Stimulated activated naive B cell treated with anti-CD40 and anti-IgM and Interleukin-4, amounts not matched to agents 10 μg/mL and 1 μg/mL and 100 μg/mL, for 72 hours (primary cell): ENCODE results near the gene RASGRF2.

Experiments used
- ATAC-seq, 2 donors: fragments of 150-1000 bp; cut with Tn5 transposase; replicated peaks; 2 replicates each; pipeline ENCODE4 v1.10.0; 2021; ENCODE audit warnings: moderate library complexity in 1 of 2
- DNase-seq: peaks from one replicate; pipeline ENCODE4 v3.0.0; 2021
- H3K27ac Mint-ChIP-seq: one replicate; pipeline ENCODE4 v1.8.0; 2022; ENCODE audit warnings: mild to moderate bottlenecking, mixed read lengths
- H3K27me3 Mint-ChIP-seq, 2 donors: one replicate each; pipeline ENCODE4 v1.8.0; 2022; ENCODE audit warnings: mixed read lengths in 2 of 2
- H3K36me3 Mint-ChIP-seq, 2 donors: one replicate each; pipeline ENCODE4 v1.8.0; 2022; ENCODE audit warnings: mixed read lengths in 2 of 2, mild to moderate bottlenecking in 1 of 2
- H3K4me1 Mint-ChIP-seq, 2 donors: one replicate each; pipeline ENCODE4 v1.8.0; 2022; ENCODE audit warnings: mixed read lengths in 2 of 2, mild to moderate bottlenecking in 1 of 2
- H3K4me3 Mint-ChIP-seq, 2 donors: one replicate each; pipeline ENCODE4 v1.8.0; 2022; ENCODE audit warnings: mild to moderate bottlenecking in 2 of 2, mixed read lengths in 2 of 2, moderate library complexity in 1 of 2
- H3K9me3 Mint-ChIP-seq, 2 donors: one replicate each; pipeline ENCODE4 v1.8.0; 2022; ENCODE audit warnings: mixed read lengths in 2 of 2, mild to moderate bottlenecking in 1 of 2

The RASGRF2 gene

DNA sequence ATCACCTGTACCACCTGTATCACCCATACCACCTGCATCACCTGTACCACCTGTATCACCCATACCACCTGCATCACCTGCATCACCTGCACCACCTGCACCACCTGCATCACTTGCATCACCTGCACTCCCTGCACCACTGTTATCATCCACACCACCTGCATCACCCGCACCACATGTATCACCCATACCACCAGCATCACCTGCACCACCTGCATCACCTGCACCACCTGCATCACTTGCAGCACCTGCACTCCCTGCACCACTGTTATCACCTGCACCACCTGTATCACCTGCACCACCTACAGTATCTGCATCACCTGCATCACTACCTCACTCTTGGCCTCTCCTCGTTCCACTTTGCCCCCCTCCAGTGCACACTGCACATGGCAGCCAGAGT lies 209.8 kb downstream of the RASGRF2 start:
- Mint-ChIP-seq H3K27me3 (peaks cover 29 to 36% of the 10 kb centered on the region in 2 donors), H3K4me3 (no peak overlapping the region), H3K36me3 (no peaks in the 10 kb centered on the region), H3K27ac (no peak overlapping the region), H3K9me3 (no peaks in the 10 kb centered on the region), H3K4me1 (peaks cover 4 to 5% of the 10 kb centered on the region in 2 donors)
- DNase-seq (no peak), ATAC-seq (no peak)

DNA sequence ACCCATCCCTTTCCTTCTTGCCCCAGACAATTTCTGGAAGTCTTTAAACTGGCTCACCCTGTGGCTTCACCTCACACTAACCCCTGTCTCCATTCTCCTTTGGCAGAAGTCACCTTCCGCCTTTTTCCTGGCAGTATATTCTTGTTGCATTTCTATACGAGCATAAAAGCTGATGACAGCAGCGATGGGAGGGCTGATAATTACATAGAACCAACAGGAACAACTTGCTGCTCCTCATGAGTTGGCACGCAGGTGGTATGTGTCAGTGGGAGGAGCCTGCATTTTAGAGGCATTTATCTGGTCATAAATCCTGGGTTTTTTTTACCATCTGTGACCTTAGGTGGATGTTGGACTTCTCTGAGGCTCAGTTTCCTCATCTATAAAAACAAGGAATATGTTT lies 211.6 kb downstream of the RASGRF2 start:
- H3K36me3 Mint-ChIP-seq: no peaks in the 10 kb centered on the region
- no peak for ATAC-seq
- H3K4me1 Mint-ChIP-seq: peaks cover 4% of the 10 kb centered on the region in 2 donors
- peaks cover 29 to 36% of the 10 kb centered on the region in 2 donors for H3K27me3 Mint-ChIP-seq
- no peak overlapping the region for H3K4me3 Mint-ChIP-seq
- H3K9me3 Mint-ChIP-seq: no peaks in the 10 kb centered on the region
- DNase-seq: no peak
- no peak overlapping the region for H3K27ac Mint-ChIP-seq

DNA sequence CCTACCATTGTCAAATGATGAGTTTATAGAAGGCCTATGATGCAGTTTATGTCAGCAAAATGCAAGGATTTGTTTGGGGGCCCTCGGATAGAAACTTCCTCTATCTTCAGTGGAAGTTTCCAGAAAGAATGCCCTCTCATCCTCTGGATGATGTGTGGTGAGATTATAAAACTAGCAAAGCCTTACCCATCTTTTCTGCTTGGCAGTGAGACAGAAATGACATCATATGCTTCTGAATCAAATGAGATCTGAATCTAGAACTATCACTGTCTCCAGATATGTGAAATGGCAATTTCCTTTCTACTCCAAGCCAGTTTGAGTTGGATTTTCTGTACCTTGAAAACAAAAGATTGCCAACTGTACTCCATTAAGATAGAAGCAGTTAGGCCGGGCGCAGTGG lies 212.5 kb downstream of the RASGRF2 start:
- no peak for DNase-seq
- H3K27ac Mint-ChIP-seq: no peak overlapping the region
- H3K36me3 Mint-ChIP-seq: peaks cover 0 to 2% of the 10 kb centered on the region in 2 donors
- peaks cover 29 to 40% of the 10 kb centered on the region in 2 donors for H3K27me3 Mint-ChIP-seq
- peaks cover 4% of the 10 kb centered on the region in 2 donors for H3K4me1 Mint-ChIP-seq
- peaks cover 3% of the 10 kb centered on the region in 2 donors for H3K9me3 Mint-ChIP-seq
- H3K4me3 Mint-ChIP-seq: no peak overlapping the region
- no peak for ATAC-seq

DNA sequence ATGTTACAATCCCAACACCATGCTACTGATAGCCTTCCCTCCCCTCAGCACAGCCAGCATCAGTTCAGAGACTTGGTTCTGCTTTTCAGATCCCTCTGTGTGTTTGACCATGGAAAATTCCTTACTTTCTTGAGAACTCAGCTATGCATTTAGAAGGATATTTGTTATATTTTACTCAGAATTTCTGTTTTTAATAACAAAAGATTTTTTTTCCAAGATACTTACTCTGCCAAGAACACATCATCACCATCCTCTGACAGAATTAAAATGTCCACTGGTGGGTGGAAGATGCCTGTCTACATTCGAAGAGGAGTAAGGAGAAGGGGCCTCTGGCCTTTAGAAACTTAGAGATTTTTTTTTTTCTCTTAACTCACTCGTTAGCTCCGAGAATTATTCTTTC lies 216.9 kb downstream of the RASGRF2 start:
- H3K36me3 Mint-ChIP-seq: peaks cover 0 to 2% of the 10 kb centered on the region in 2 donors
- no peak overlapping the region for H3K4me3 Mint-ChIP-seq
- peaks cover 11 to 16% of the 10 kb centered on the region in 2 donors for H3K27me3 Mint-ChIP-seq
- peaks cover 11 to 12% of the 10 kb centered on the region in 2 donors for H3K4me1 Mint-ChIP-seq
- ATAC-seq (no peak), DNase-seq (no peak)
- H3K9me3 Mint-ChIP-seq: peaks cover 4 to 11% of the 10 kb centered on the region in 2 donors
- no peak overlapping the region for H3K27ac Mint-ChIP-seq

DNA sequence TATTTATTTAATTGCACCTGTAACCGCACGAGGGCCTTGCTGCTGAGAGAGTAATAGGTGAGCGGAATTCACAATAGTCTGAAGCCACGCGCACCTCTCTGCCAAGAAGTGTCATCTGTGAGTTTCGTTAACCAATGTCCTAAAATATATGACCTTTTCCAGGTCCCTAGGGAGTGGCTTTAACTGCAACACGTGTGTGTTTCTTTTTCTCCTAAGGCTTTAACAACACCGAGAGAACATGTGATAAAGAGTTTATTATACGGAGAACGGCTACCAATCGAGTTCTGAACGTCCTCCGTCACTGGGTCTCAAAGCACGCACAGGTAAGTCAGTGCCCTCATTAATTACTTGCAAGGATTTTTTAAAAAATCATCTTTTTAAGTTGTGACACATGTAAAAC lies 219.8 kb downstream of the RASGRF2 start:
- DNase-seq: no peak
- Mint-ChIP-seq H3K4me3 (no peak overlapping the region), H3K9me3 (peaks cover 4 to 11% of the 10 kb centered on the region in 2 donors), H3K36me3 (peaks cover 0 to 2% of the 10 kb centered on the region in 2 donors), H3K4me1 (peaks cover 18 to 20% of the 10 kb centered on the region in 2 donors), H3K27me3 (peaks cover 0 to 5% of the 10 kb centered on the region in 2 donors), H3K27ac (no peak overlapping the region)
- ATAC-seq: no peak

DNA sequence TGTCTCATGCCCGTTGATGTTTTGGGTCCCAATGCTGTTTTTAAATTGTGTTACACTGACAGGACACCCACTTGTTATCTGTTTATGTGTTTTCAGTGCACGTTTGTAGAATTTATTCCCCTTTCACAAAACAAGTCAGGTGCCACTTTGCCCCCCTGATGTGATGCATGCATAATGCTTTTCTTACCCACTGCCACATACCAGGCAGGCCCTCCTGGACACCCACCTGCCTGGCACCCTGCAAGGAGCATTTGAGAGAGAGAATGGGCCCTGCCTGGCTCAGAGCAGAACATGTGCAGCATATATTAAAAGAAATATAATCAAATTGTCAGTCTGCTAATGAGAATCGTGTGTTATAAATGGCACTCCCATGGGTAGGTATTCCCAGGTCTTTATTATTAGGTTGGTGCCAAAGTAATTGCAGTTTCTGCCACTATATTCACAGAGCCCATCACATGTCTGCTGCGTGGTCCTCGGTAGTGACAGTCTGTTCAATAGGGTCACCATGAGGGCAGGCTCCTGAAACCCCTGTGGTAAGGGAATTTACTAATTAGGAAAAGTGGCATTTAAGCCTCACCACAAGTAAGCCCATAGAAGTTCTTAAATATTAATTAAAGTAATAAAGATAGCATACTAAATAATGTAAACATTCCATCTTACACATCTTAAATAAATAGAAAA lies 220.8 kb downstream of the RASGRF2 start:
- peaks cover 4 to 11% of the 10 kb centered on the region in 2 donors for H3K9me3 Mint-ChIP-seq
- H3K36me3 Mint-ChIP-seq: peaks cover 0 to 2% of the 10 kb centered on the region in 2 donors
- H3K4me3 Mint-ChIP-seq: no peak overlapping the region

DNA sequence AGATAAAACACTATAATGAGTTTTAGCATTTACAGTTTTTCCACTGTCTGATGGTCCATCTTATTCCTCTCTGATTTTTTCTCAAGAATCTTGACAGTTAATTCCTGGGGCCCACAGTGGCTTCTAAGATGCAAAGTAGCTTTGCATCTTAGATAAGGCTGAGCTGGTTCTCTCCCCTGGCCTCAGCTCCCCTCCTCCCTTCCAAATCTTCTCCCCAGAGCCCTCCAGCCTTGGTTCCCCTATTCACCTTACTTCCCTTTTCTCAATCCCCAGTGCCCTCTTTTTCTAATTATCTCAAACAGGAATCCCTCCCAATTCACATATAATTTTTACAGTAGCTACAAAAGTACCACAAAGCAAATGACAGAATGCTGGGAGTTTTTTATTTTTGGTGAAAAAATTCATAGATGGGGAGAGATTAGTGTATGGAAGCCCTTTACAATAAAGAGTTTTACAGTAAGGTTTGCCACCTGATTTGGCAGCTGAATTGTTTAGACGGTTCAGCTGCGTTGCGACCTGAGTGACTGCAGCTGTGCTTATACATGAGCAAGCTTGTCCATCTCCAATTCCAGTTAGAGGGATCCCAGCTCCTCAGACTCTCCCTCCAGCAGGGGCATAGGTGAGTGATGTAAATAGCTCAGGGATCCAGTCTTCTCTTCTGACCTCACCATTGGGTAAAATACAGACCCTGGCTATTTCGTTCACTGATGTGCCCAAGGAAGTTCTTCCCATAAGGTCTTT lies 221.6 kb downstream of the RASGRF2 start:
- ATAC-seq (peak; percentile 79 to 82), DNase-seq (peak; percentile 8)
- H3K27me3 Mint-ChIP-seq: peaks cover 0 to 5% of the 10 kb centered on the region in 2 donors
- H3K27ac Mint-ChIP-seq: no peak overlapping the region
- H3K4me1 Mint-ChIP-seq: peaks cover 18 to 20% of the 10 kb centered on the region in 2 donors
- peaks cover 0 to 2% of the 10 kb centered on the region in 2 donors for H3K36me3 Mint-ChIP-seq
- H3K9me3 Mint-ChIP-seq: peaks cover 4 to 11% of the 10 kb centered on the region in 2 donors
- no peak overlapping the region for H3K4me3 Mint-ChIP-seq

More for the DNA sequence above, 220.8 kb downstream of the RASGRF2 start:
- Mint-ChIP-seq H3K27me3 (peaks cover 0 to 5% of the 10 kb centered on the region in 2 donors), H3K27ac (no peak overlapping the region), H3K4me1 (peaks cover 18 to 20% of the 10 kb centered on the region in 2 donors)
- no peak for ATAC-seq
- DNase-seq: no peak

DNA sequence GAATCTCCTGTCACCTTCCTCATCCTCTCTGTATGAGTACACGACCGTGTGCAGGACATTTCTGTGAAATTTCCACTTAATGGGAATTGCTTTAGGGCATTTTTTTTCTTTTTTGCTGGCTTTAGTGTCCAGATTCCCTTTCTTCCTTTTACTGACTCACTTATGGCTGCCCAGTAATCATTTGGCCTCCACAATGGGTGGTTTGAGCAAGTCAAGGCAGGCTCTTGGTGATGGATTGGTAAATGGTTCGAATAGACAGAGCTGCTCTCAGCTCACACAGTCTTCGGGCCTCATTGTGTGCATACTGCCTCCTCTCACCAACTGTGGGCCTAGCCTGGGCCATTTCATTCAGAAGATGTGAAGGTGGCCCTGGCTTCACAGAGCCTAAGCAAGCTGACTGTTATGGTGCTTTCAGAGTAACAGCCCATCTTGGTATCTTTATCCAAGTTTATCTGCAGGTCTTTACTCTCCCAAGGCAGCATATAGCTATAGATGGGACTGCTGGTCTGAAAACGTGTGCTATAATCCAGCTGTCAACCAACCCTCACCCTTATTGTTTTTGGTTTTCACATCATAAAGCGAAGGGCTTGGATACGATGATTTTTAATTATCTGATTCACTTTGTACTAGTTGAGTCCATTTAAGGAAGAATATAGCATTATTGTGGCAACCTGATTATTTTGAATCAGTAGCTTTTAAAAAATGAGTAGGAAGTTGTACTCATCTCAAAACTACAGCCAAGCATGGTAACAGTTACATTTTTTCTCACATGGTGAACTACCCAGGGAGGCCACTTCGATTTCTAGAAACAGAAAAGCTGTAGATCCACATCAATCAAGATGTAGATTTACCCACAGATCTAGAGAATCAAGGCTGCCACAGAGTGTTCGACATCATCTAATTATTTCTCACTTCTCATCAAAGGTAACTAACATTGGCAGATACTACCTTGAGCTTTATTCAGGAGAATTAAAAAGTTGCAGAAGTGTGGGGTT lies 222.5 kb downstream of the RASGRF2 start:
- peaks cover 0 to under 1% of the 10 kb centered on the region in 2 donors for H3K36me3 Mint-ChIP-seq
- DNase-seq (no peak), ATAC-seq (peak; percentile 49 to 71)
- H3K27me3 Mint-ChIP-seq: peaks cover 0 to 2% of the 10 kb centered on the region in 2 donors
- no peak overlapping the region for H3K27ac Mint-ChIP-seq
- H3K9me3 Mint-ChIP-seq: peaks cover 2 to 9% of the 10 kb centered on the region in 2 donors
- H3K4me3 Mint-ChIP-seq: no peak overlapping the region
- peaks cover 18 to 20% of the 10 kb centered on the region in 2 donors for H3K4me1 Mint-ChIP-seq

DNA sequence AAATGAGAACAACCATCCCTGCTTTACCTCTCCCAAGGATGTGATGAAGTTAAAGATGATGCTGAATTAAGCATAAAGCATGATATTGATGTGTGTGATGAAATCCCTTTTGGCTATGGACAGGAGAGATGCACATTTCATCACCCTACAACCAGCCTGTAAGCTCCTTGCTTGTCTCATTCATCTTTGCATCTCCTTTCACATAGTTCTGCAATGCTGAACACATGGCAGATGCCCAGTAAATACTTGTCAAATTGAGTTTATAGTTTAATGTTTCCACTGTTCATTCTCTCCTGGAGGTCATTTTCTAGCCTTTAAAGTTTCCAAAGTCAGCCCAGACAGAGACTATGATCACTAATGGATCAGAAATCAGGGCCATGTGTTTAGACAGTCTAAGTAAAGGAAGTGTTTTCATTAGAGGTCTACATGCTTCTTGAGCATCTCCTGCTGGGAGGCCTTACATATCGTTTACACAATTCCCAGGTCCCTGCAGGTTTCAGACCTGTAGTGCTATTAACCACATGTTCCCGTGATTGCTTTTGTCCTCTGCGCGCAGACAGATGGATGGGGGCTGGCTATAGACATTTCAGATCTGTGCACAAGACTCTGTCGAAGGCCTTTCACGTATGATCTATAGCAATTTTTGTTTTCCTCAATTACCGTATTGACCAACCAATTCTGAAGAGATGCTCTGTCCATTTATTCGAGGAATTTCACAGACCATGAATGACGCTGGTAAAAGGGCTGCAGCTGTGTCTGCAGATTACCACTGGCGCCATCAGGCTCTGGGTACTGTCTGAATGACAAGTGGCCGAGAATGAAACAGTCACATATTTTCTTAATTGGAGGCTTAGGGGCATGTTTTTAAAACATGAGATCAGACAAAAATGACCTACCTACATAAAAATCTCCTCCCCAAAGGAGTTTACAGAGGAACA lies 223.9 kb downstream of the RASGRF2 start:
- H3K27ac Mint-ChIP-seq: no peak overlapping the region
- DNase-seq (no peak), ATAC-seq (no peak)
- H3K4me3 Mint-ChIP-seq: no peak overlapping the region
- H3K4me1 Mint-ChIP-seq: peaks cover 20 to 21% of the 10 kb centered on the region in 2 donors
- H3K27me3 Mint-ChIP-seq: no peaks in the 10 kb centered on the region
- H3K9me3 Mint-ChIP-seq: no peaks in the 10 kb centered on the region
- H3K36me3 Mint-ChIP-seq: no peaks in the 10 kb centered on the region

DNA sequence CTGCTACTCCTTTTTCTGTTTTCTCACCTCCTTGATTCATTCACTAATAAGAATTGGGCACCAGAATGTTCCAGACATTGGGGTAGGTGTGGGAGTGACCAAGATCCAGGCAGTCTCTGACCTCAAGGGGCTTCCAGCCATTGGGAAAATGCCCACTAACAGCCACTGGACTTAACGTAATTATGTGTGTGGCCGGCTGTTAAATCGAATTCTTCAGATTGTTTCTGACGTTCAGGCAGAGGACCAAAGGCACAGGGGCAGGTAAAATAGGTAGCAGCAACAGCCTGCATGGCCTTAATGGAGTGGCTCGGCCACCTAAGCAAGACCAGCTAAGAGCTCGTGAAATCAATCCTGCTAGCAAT lies 224.6 kb downstream of the RASGRF2 start:
- H3K27ac Mint-ChIP-seq: no peak overlapping the region
- peaks cover 20 to 21% of the 10 kb centered on the region in 2 donors for H3K4me1 Mint-ChIP-seq
- no peak for ATAC-seq
- H3K36me3 Mint-ChIP-seq: no peaks in the 10 kb centered on the region
- H3K9me3 Mint-ChIP-seq: no peaks in the 10 kb centered on the region
- H3K4me3 Mint-ChIP-seq: no peak overlapping the region
- H3K27me3 Mint-ChIP-seq: no peaks in the 10 kb centered on the region
- DNase-seq: no peak

DNA sequence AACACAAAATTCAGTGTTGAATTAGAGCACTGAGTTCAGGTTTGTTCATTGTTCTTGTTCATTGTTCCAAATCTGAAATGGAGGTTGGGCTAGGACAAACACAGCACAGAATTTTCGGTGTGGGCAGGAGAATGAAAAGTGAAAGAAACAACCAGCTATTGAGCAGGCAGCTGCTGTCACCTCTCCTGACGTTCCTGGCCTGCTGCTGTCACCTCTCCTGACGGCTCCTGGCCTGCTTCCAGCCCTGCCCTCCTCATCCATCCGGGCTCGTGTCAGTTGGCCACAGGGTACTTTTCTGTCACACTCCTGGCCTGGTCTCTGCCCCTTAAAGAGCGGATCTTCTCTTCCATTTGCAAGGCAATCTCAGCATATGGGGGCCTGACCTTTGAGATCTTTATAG lies 227.7 kb downstream of the RASGRF2 start:
- Mint-ChIP-seq H3K27ac (no peak overlapping the region), H3K4me3 (no peak overlapping the region), H3K27me3 (peaks cover 0 to 5% of the 10 kb centered on the region in 2 donors), H3K36me3 (no peaks in the 10 kb centered on the region), H3K4me1 (peaks cover 4 to 7% of the 10 kb centered on the region in 2 donors), H3K9me3 (no peaks in the 10 kb centered on the region)
- DNase-seq (no peak), ATAC-seq (no peak)

DNA sequence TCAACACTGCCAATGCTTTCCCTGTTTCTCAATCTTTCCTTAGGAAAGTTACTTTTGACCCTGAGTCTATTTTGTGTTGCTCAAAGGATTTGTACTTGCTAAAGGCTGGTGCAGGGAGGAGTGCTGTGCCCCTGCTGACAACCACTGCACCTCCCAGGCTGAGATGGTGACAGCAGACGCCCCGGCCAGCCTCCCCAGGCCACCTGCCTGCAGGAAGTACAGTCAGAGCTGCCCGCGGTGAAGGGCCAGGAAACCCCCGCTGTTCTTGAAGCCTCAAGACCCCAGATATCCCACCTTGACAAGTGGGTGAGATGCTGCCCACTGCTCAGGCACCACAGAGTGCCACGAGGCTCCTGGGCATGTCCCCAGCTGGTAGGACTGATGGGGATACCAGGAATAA lies 228.8 kb downstream of the RASGRF2 start:
- H3K27ac Mint-ChIP-seq: no peak overlapping the region
- no peak overlapping the region for H3K4me3 Mint-ChIP-seq
- H3K36me3 Mint-ChIP-seq: no peaks in the 10 kb centered on the region
- no peak for ATAC-seq
- no peak for DNase-seq
- H3K27me3 Mint-ChIP-seq: peaks cover 0 to 5% of the 10 kb centered on the region in 2 donors
- no peaks in the 10 kb centered on the region for H3K9me3 Mint-ChIP-seq
- peaks cover 0 to 3% of the 10 kb centered on the region in 2 donors for H3K4me1 Mint-ChIP-seq

DNA sequence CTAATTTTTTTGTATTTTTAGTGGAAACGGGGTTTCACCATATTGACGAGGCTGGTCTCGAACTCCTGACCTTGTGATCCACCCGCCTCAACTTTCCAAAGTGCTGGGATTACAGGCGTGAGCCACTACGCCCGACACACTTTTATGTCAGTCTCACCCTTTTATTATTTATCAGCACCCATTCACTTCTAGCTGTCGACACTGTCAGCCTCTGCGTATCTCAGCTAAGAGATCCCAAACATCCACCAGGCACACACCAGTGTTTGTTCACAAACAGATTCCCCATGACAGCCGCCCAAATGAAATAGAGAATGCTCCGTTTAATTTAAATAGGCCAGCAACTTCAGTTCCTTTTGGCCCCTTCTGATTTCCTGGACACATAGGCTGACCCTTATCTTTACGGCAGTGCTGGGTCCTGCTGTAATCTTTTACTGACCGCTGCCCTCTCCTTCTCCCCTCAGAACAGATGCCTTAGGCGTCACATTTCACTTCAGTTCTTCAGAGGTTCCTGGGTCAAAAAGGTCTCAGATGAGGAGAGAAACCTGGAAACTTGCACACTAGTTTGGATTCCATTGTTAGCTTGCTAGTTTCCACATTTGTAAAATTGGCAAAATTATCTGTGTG lies 229.8 kb downstream of the RASGRF2 start:
- DNase-seq: no peak
- no peak overlapping the region for H3K27ac Mint-ChIP-seq
- no peaks in the 10 kb centered on the region for H3K9me3 Mint-ChIP-seq

More for the DNA sequence above, 229.8 kb downstream of the RASGRF2 start:
- Mint-ChIP-seq H3K27me3 (peaks cover 6 to 11% of the 10 kb centered on the region in 2 donors), H3K36me3 (no peaks in the 10 kb centered on the region), H3K4me3 (no peak overlapping the region), H3K4me1 (peaks cover 4 to 5% of the 10 kb centered on the region in 2 donors)
- no peak for ATAC-seq
